Loucy (cell line): ENCODE results near the gene DDIT3.
"Not testable (repeated sequence)": the region's sequence is repeated elsewhere in the genome, so short reads cannot be mapped to it uniquely, and the experiment has no call there.

Experiments
- H2AFZ ChIP-seq: fragments of 200-600 bp; sonication (generic); 2 replicates; pipeline ENCODE4 v1.6.0; 2016; ENCODE audit warnings: antibody characterized with exemption, mild to moderate bottlenecking, low read length, moderate library complexity
- H3F3A ChIP-seq: fragments of 200-600 bp; 2 replicates; pipeline ENCODE4 v1.6.0; 2016; ENCODE audit warnings: antibody characterized with exemption, low read depth, mild to moderate bottlenecking
- H3K27me3 ChIP-seq: fragments of 200-600 bp; sonication (generic); 2 replicates; pipeline ENCODE4 v1.6.1; 2014; ENCODE audit warnings: low read length, mild to moderate bottlenecking; ENCODE audit not compliant: insufficient read depth, poor library complexity, severe bottlenecking
- H3K36me3 ChIP-seq: fragments of 200-600 bp; sonication (generic); 2 replicates; pipeline ENCODE4 v1.6.1; 2016; ENCODE audit warnings: low read length; ENCODE audit not compliant: insufficient read depth
- H3K4me1 ChIP-seq: fragments of 200-600 bp; sonication (generic); 2 replicates; pipeline ENCODE4 v1.5.1; 2014; ENCODE audit warnings: low read length, mild to moderate bottlenecking; ENCODE audit not compliant: insufficient read depth, poor library complexity, severe bottlenecking
- H3K4me2 ChIP-seq: fragments of 200-600 bp; sonication (generic); 2 replicates; pipeline ENCODE4 v1.6.0; 2014; ENCODE audit warnings: antibody characterized with exemption, low read length, low read depth, mild to moderate bottlenecking; ENCODE audit not compliant: poor library complexity, severe bottlenecking
- H3K4me3 ChIP-seq: fragments of 200-600 bp; sonication (generic); 2 replicates; pipeline ENCODE4 v1.5.1; 2014; ENCODE audit warnings: low read length, mild to moderate bottlenecking, mixed read lengths; ENCODE audit not compliant: poor library complexity, severe bottlenecking
- H3K79me2 ChIP-seq: fragments of 200-600 bp; sonication (generic); 2 replicates; pipeline ENCODE4 v1.6.1; 2014; ENCODE audit warnings: low read length; ENCODE audit not compliant: insufficient read depth
- H3K9ac ChIP-seq: fragments of 200-600 bp; sonication (generic); 2 replicates; pipeline ENCODE4 v1.6.0; 2014; ENCODE audit warnings: mild to moderate bottlenecking, low read depth, low read length, moderate library complexity; ENCODE audit not compliant: poor library complexity, severe bottlenecking
- H3K9me2 ChIP-seq: fragments of 200-600 bp; sonication (generic); replicated peaks from 2 replicates; pipeline ENCODE4 v1.6.1; 2016; ENCODE audit warnings: low read depth, low read length, mixed read lengths
- H3K9me3 ChIP-seq: fragments of 200-600 bp; sonication (generic); 2 replicates; pipeline ENCODE4 v1.6.1; 2014; ENCODE audit warnings: mild to moderate bottlenecking, antibody characterized with exemption, low read length, low read depth; ENCODE audit not compliant: insufficient read depth
- H4K20me1 ChIP-seq: fragments of 200-600 bp; sonication (generic); 2 replicates; pipeline ENCODE4 v1.6.0; 2014; ENCODE audit warnings: antibody characterized with exemption, low read length, mild to moderate bottlenecking; ENCODE audit not compliant: insufficient read depth, poor library complexity, severe bottlenecking
- CTCF ChIP-seq: fragments of 200-600 bp; sonication (generic); conservative IDR thresholded peaks from 2 replicates; pipeline ENCODE4 v1.5.1; 2014; ENCODE audit warnings: mild to moderate bottlenecking, antibody characterized with exemption, low read length
- EZH2phosphoT487 ChIP-seq: fragments of 200-600 bp; IDR thresholded peaks from 2 replicates; pipeline ENCODE4 v1.6.1; 2018; ENCODE audit warnings: antibody characterized with exemption, mild to moderate bottlenecking, moderate library complexity, borderline replicate concordance

The DDIT3 gene

GRCh38 chr12:57515408-57515933 is 4.8 kb downstream of the DDIT3 start:
- Histone ChIP-seq H3F3A (no peaks in the 10 kb centered on the region; the same call in 1 of the 2 replicates), H3K9me3 (no peaks in the 10 kb centered on the region), H3K36me3 (peaks cover 74% of the 10 kb centered on the region), H3K4me1 (peaks cover 15% of the 10 kb centered on the region), H3K9ac (no peak overlapping the region), H3K79me2 (peaks cover 31% of the 10 kb centered on the region), H3K4me2 (no peak overlapping the region), H2AFZ (no peak overlapping the region), H3K27me3 (no peaks in the 10 kb centered on the region), H4K20me1 (peaks cover 35% of the 10 kb centered on the region), H3K4me3 (no peak overlapping the region), H3K9me2 (no peaks in the 10 kb centered on the region)
- no peak for TF ChIP-seq EZH2phosphoT487
- no peak for TF ChIP-seq CTCF

GRCh38 chr12:57514720-57515407 is 5.5 kb downstream of the DDIT3 start:
- Histone ChIP-seq H2AFZ (no peak overlapping the region), H3K79me2 (peaks cover 28% of the 10 kb centered on the region), H3K27me3 (no peaks in the 10 kb centered on the region), H4K20me1 (peaks cover 32% of the 10 kb centered on the region), H3K9ac (no peak overlapping the region), H3K9me3 (no peaks in the 10 kb centered on the region), H3K4me2 (no peak overlapping the region), H3K4me3 (no peak overlapping the region), H3K9me2 (no peaks in the 10 kb centered on the region), H3K36me3 (peaks cover 80% of the 10 kb centered on the region), H3F3A (no peaks in the 10 kb centered on the region; the same call in 1 of the 2 replicates), H3K4me1 (peaks cover 15% of the 10 kb centered on the region)
- no peak for TF ChIP-seq CTCF
- no peak for TF ChIP-seq EZH2phosphoT487

- Histone ChIP-seq H3K79me2 (peaks cover 22% of the 10 kb centered on the region), H4K20me1 (peaks cover 26% of the 10 kb centered on the region), H3K4me1 (peaks cover 13% of the 10 kb centered on the region), H3K36me3 (peaks cover 85% of the 10 kb centered on the region)
- H3F3A ChIP-seq, H3K9me2 ChIP-seq, H3K4me2 ChIP-seq, H3K4me3 ChIP-seq, H3K27me3 ChIP-seq, H2AFZ ChIP-seq, H3K9ac ChIP-seq, H3K9me3 ChIP-seq: not testable (repeated sequence)
Measured at GRCh38 chr12:57514246-57514645, 6.1 kb downstream of the DDIT3 start.

DNA sequence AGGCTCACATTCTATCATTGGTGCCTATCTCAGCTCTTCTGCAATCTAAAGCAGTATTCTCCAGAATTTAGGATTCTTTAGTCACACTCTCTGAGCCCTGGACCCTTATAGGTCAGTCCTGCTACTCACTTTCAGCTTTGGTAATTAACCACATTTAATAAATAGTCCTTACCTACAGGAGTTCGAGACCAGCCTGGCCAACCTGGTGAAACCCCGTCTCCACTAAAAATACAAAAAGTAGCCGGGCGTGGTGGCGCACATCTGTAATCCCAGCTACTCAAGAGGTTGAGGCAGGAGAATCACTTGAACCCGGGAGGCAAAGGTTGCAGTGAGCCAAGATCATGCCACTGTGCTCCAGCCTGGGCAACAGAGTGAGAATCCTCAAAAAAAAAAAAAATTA is 6.6 kb downstream of the DDIT3 start:
- peaks cover 91% of the 10 kb centered on the region for H3K36me3 ChIP-seq
- H3K9me3 ChIP-seq, H3K4me3 ChIP-seq, H3K4me1 ChIP-seq, H2AFZ ChIP-seq, H3F3A ChIP-seq, H3K9me2 ChIP-seq, H3K9ac ChIP-seq, H3K27me3 ChIP-seq, H3K4me2 ChIP-seq: not testable (repeated sequence)
- peaks cover 16% of the 10 kb centered on the region for H3K79me2 ChIP-seq
- peaks cover 20% of the 10 kb centered on the region for H4K20me1 ChIP-seq
